ENCODE measurements around the gene SGSM1. TPM values are rescaled to one million over a fixed set of nuclear protein-coding genes. Genes with fewer than 3 reads are reported as not detected.

Gene SGSM1
- total RNA-seq, 1 donor from 2014 or later = not detected

- no peak for DNase-seq (ENCODE audit: extremely low spot score, unreplicated experiment)
- Mint-ChIP-seq H3K27ac (ENCODE audit: unreplicated experiment) (no peak overlapping the region), H3K27me3 (ENCODE audit: unreplicated experiment) (no peaks in the 10 kb centered on the region), H3K9me3 (ENCODE audit: unreplicated experiment) (no peaks in the 10 kb centered on the region), H3K4me1 (ENCODE audit: unreplicated experiment) (no peaks in the 10 kb centered on the region), H3K36me3 (ENCODE audit: unreplicated experiment) (no peaks in the 10 kb centered on the region), H3K4me3 (ENCODE audit: unreplicated experiment) (no peak overlapping the region)
- no peak for TF ChIP-seq CTCF (IDR thresholded peaks at IDR 0.05)
These were observed 49.8 kb downstream of the SGSM1 start for GRCh38 chr22:24855794-24856193.

GRCh38 chr22:24857576-24857975 is 51.6 kb downstream of the SGSM1 start:
- no peak overlapping the region for H3K27ac Mint-ChIP-seq (ENCODE audit: unreplicated experiment)
- H3K27me3 Mint-ChIP-seq (ENCODE audit: unreplicated experiment) = no peaks in the 10 kb centered on the region
- H3K4me1 Mint-ChIP-seq (ENCODE audit: unreplicated experiment) = no peaks in the 10 kb centered on the region
- no peak overlapping the region for H3K4me3 Mint-ChIP-seq (ENCODE audit: unreplicated experiment)
- H3K9me3 Mint-ChIP-seq (ENCODE audit: unreplicated experiment) = no peaks in the 10 kb centered on the region
- TF ChIP-seq CTCF (IDR thresholded peaks at IDR 0.05) = no peak
- H3K36me3 Mint-ChIP-seq (ENCODE audit: unreplicated experiment) = no peaks in the 10 kb centered on the region
- DNase-seq (ENCODE audit: extremely low spot score, unreplicated experiment) = no peak

- no peaks in the 10 kb centered on the region for H3K9me3 Mint-ChIP-seq (ENCODE audit: unreplicated experiment)
- no peak for TF ChIP-seq CTCF (IDR thresholded peaks at IDR 0.05)
- H3K36me3 Mint-ChIP-seq (ENCODE audit: unreplicated experiment) = no peaks in the 10 kb centered on the region
These were observed 53.6 kb downstream of the SGSM1 start for GRCh38 chr22:24859587-24859986.

GRCh38 chr22:24865508-24865907 is 59.5 kb downstream of the SGSM1 start:
- no peak for DNase-seq (ENCODE audit: extremely low spot score, unreplicated experiment)
- no peak overlapping the region for H3K27ac Mint-ChIP-seq (ENCODE audit: unreplicated experiment)
- H3K4me3 Mint-ChIP-seq (ENCODE audit: unreplicated experiment) = no peak overlapping the region
- no peaks in the 10 kb centered on the region for H3K4me1 Mint-ChIP-seq (ENCODE audit: unreplicated experiment)
- no peaks in the 10 kb centered on the region for H3K9me3 Mint-ChIP-seq (ENCODE audit: unreplicated experiment)
- H3K27me3 Mint-ChIP-seq (ENCODE audit: unreplicated experiment) = peaks cover 2% of the 10 kb centered on the region
- no peak for TF ChIP-seq CTCF (IDR thresholded peaks at IDR 0.05)
- H3K36me3 Mint-ChIP-seq (ENCODE audit: unreplicated experiment) = no peaks in the 10 kb centered on the region

More at GRCh38 chr22:24859587-24859986, 53.6 kb downstream of the SGSM1 start:
- Mint-ChIP-seq H3K4me1 (ENCODE audit: unreplicated experiment) (no peaks in the 10 kb centered on the region), H3K27ac (ENCODE audit: unreplicated experiment) (no peak overlapping the region), H3K27me3 (ENCODE audit: unreplicated experiment) (no peaks in the 10 kb centered on the region), H3K4me3 (ENCODE audit: unreplicated experiment) (no peak overlapping the region)
- DNase-seq (ENCODE audit: extremely low spot score, unreplicated experiment) = no peak

GRCh38 chr22:24867323-24868022 is 61.5 kb downstream of the SGSM1 start:
- Mint-ChIP-seq H3K36me3 (ENCODE audit: unreplicated experiment) (no peaks in the 10 kb centered on the region), H3K9me3 (ENCODE audit: unreplicated experiment) (no peaks in the 10 kb centered on the region), H3K4me3 (ENCODE audit: unreplicated experiment) (no peak overlapping the region), H3K27ac (ENCODE audit: unreplicated experiment) (no peak overlapping the region), H3K4me1 (ENCODE audit: unreplicated experiment) (no peaks in the 10 kb centered on the region), H3K27me3 (ENCODE audit: unreplicated experiment) (peaks cover 2% of the 10 kb centered on the region)
- TF ChIP-seq CTCF (IDR thresholded peaks at IDR 0.05) = no peak
- DNase-seq (ENCODE audit: extremely low spot score, unreplicated experiment) = no peak
